Spinal cord (tissue), 10 donors: Measurements from ENCODE around the gene ADK. TPM values are rescaled to one million over a fixed set of nuclear protein-coding genes. Genes with fewer than 3 reads are reported as not detected.
"Not testable (repeated sequence)": the region's sequence is repeated elsewhere in the genome, so short reads cannot be mapped to it uniquely, and the experiment has no call there.

ENCODE experiments used
- DNase-seq, 6 donors: peaks; one replicate each; pipeline versions ENCODE4 v3.0.0 to v3.0.0-alpha.2; 2013 to 2015; ENCODE audit warnings: low spot score in 6 of 6, low read depth in 4 of 6
- H3K27ac ChIP-seq: one replicate; pipeline ENCODE4 v1.5.1; 2013; ENCODE audit warnings: low read depth, low read length, control low read depth
- H3K27me3 ChIP-seq: one replicate; pipeline ENCODE4 v1.6.1; 2013; ENCODE audit warnings: low read length; ENCODE audit not compliant: control insufficient read depth, insufficient read depth
- H3K36me3 ChIP-seq: one replicate; pipeline ENCODE4 v1.6.1; 2013; ENCODE audit warnings: low read length; ENCODE audit not compliant: control insufficient read depth, insufficient read depth
- H3K4me1 ChIP-seq: one replicate; pipeline ENCODE4 v1.6.1; 2013; ENCODE audit warnings: low read length; ENCODE audit not compliant: control insufficient read depth, insufficient read depth
- H3K4me3 ChIP-seq: one replicate; pipeline ENCODE4 v1.5.1; 2013; ENCODE audit warnings: low read depth, low read length, control low read depth
- H3K9me3 ChIP-seq: one replicate; pipeline ENCODE4 v1.6.1; 2013; ENCODE audit warnings: low read length; ENCODE audit not compliant: control insufficient read depth, insufficient read depth
- WGBS: methylation state at CpG from one replicate; pipeline ENCODE4 v1.1.5; 2013; ENCODE audit warnings: missing lambda C conversion rate; ENCODE audit not compliant: insufficient coverage; 5-methylcytosine and 5-hydroxymethylcytosine counted together
- polyA plus RNA-seq, 2 donors: library from polyadenylated mRNA; unstranded; fragments of 120-200 nt; gene quantifications; one replicate each; pipeline ENCODE4 v1.2.1, GENCODE V29; 2013; ENCODE audit not compliant: insufficient read length in 2 of 2
- total RNA-seq, 2 donors: library from RNA; depleted of rRNA in 1 of 2; stranded (reverse); fragments of 120-200 nt in 1 of 2; fragments of >200 nt in 1 of 2; gene quantifications; one replicate each; pipeline versions ENCODE4 v1.2.3 to v1.2.4, GENCODE V29; 2013 to 2014
- donor health status: healthy.

ADK gene
- total and polyA plus RNA-seq, 4 donors: 46.9 to 58.9 (median 51.1) TPM

GRCh38 chr10:74542077-74542476 is 391.1 kb downstream of the ADK start:
- Histone ChIP-seq H3K27me3 (no peaks in the 10 kb centered on the region), H3K4me3 (no peak overlapping the region), H3K9me3 (no peaks in the 10 kb centered on the region), H3K36me3 (no peaks in the 10 kb centered on the region), H3K27ac (no peak overlapping the region), H3K4me1 (no peaks in the 10 kb centered on the region)
- DNase-seq: no peak
- 85% methylated on average over 2 of the region's 2 CpGs for WGBS

GRCh38 chr10:74543276-74543675 is 392.3 kb downstream of the ADK start:
- H3K4me1 ChIP-seq: no peaks in the 10 kb centered on the region

GRCh38 chr10:74544106-74544505 is 393.1 kb downstream of the ADK start:
- H3K4me3 ChIP-seq: no peak overlapping the region
- WGBS: 50% methylated on average over 1 of the region's 2 CpGs
- H3K36me3 ChIP-seq: no peaks in the 10 kb centered on the region

More at GRCh38 chr10:74543276-74543675, 392.3 kb downstream of the ADK start:
- no CpG with 5 or more reads among the region's 1 CpG for WGBS
- no peaks in the 10 kb centered on the region for H3K9me3 ChIP-seq
- no peak for DNase-seq
- H3K36me3 ChIP-seq: no peaks in the 10 kb centered on the region
- H3K27ac ChIP-seq: no peak overlapping the region
- no peak overlapping the region for H3K4me3 ChIP-seq
- H3K27me3 ChIP-seq: no peaks in the 10 kb centered on the region

GRCh38 chr10:74548676-74549075 is 397.7 kb downstream of the ADK start:
- no CpG with 5 or more reads among the region's 2 CpGs for WGBS
- Histone ChIP-seq H3K36me3 (no peaks in the 10 kb centered on the region), H3K27ac (no peak overlapping the region), H3K27me3 (no peaks in the 10 kb centered on the region), H3K4me1 (no peaks in the 10 kb centered on the region), H3K4me3 (no peak overlapping the region), H3K9me3 (no peaks in the 10 kb centered on the region)
- DNase-seq: no peak

More at GRCh38 chr10:74544106-74544505, 393.1 kb downstream of the ADK start:
- no peak for DNase-seq
- H3K27me3 ChIP-seq: no peaks in the 10 kb centered on the region
- H3K4me1 ChIP-seq: no peaks in the 10 kb centered on the region
- no peaks in the 10 kb centered on the region for H3K9me3 ChIP-seq
- H3K27ac ChIP-seq: no peak overlapping the region

GRCh38 chr10:74556072-74556705 is 405.2 kb downstream of the ADK start:
- no CpG with 5 or more reads among the region's 2 CpGs for WGBS
- H3K27ac ChIP-seq: no peak overlapping the region
- no peak overlapping the region for H3K4me3 ChIP-seq
- no peaks in the 10 kb centered on the region for H3K36me3 ChIP-seq
- H3K9me3 ChIP-seq: no peaks in the 10 kb centered on the region
- peak in 2 of 6 donors; percentile 23 to 68 for DNase-seq
- no peaks in the 10 kb centered on the region for H3K4me1 ChIP-seq
- no peaks in the 10 kb centered on the region for H3K27me3 ChIP-seq

- Histone ChIP-seq H3K9me3 (no peaks in the 10 kb centered on the region), H3K4me3 (no peak overlapping the region), H3K27me3 (no peaks in the 10 kb centered on the region), H3K36me3 (no peaks in the 10 kb centered on the region), H3K27ac (no peak overlapping the region), H3K4me1 (no peaks in the 10 kb centered on the region)
- DNase-seq: no peak
- WGBS: no CpG with 5 or more reads among the region's 1 CpG
Observed at GRCh38 chr10:74557098-74557497, 406.1 kb downstream of the ADK start.

GRCh38 chr10:74558403-74558802 is 407.4 kb downstream of the ADK start:
- H3K27me3 ChIP-seq: no peaks in the 10 kb centered on the region
- 75% methylated on average over 1 of the region's 3 CpGs for WGBS
- H3K4me3 ChIP-seq: no peak overlapping the region
- no peak overlapping the region for H3K27ac ChIP-seq
- H3K36me3 ChIP-seq: no peaks in the 10 kb centered on the region
- H3K9me3 ChIP-seq: no peaks in the 10 kb centered on the region
- peak in 1 of 6 donors; percentile 20 for DNase-seq
- no peaks in the 10 kb centered on the region for H3K4me1 ChIP-seq

GRCh38 chr10:74558897-74559296 is 407.9 kb downstream of the ADK start:
- no peaks in the 10 kb centered on the region for H3K9me3 ChIP-seq
- H3K27me3 ChIP-seq: no peaks in the 10 kb centered on the region
- no peak overlapping the region for H3K4me3 ChIP-seq
- 88% methylated on average over 3 of the region's 3 CpGs for WGBS
- no peaks in the 10 kb centered on the region for H3K36me3 ChIP-seq
- no peak for DNase-seq
- H3K4me1 ChIP-seq: no peaks in the 10 kb centered on the region
- no peak overlapping the region for H3K27ac ChIP-seq

GRCh38 chr10:74568896-74569295 is 417.9 kb downstream of the ADK start:
- not testable (repeated sequence) for H3K4me1 ChIP-seq, H3K27me3 ChIP-seq, DNase-seq, H3K36me3 ChIP-seq, H3K9me3 ChIP-seq, H3K4me3 ChIP-seq, H3K27ac ChIP-seq
- no CpG with 5 or more reads among the region's 4 CpGs for WGBS

- not testable (repeated sequence) for DNase-seq, H3K36me3 ChIP-seq, H3K27ac ChIP-seq, H3K4me3 ChIP-seq, H3K9me3 ChIP-seq, H3K27me3 ChIP-seq, H3K4me1 ChIP-seq
- WGBS: 100% methylated on average over 6 of the region's 12 CpGs
Observed at GRCh38 chr10:74573497-74573896, 422.5 kb downstream of the ADK start.
